ENCODE results near the gene DIAPH2.
"Not testable (repeated sequence)": the region's sequence is repeated elsewhere in the genome, so short reads cannot be mapped to it uniquely, and the experiment has no call there.

The DIAPH2 gene

DNA sequence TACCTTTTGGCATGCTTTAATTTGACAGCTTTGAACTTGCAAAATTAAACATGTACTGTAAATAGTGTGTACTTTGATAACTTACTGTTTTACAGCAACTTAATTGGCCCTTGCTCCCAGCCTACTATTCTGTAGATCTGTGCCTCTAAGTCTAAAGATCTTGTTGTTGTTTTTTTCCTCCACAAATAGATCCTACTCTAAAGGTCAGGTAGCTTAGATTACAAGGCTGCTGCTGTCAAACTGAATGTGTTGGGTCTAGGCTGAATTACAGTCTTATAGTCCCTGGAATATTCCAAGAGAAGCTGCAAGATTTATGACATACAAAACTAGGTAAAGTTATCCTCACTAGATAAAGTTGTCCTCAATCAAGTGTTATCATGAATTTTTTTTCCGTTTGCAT, 18.7 kb downstream of the DIAPH2 start:
- Mint-ChIP-seq H3K4me3 (no peak overlapping the region), H3K27ac (no peak overlapping the region), H3K36me3 (peaks cover 10% of the 10 kb centered on the region), H3K4me1 (no peaks in the 10 kb centered on the region), H3K9me3 (no peaks in the 10 kb centered on the region), H3K27me3 (no peaks in the 10 kb centered on the region)
- no peak for DNase-seq
- CTCF ChIA-PET = no interaction called here

DNA sequence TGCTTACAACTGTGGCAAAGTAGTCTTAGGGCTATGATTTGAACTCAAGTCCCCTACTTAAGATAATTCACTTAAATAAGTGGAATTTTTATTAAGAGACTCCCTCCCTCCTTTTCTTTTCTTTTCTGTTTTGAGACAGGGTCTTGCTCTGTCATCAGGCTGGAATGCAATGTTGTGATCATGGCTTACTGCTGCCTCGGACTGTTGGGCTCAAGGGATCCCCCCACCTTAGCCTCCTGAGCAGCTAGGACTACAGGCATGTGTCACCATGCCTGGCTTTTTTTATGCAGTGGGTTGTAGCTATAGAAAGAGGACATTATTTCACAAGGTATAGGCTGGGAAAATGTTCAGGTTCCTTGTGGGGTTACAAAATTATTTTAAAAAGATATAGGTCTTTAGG, 19.2 kb downstream of the DIAPH2 start:
- Mint-ChIP-seq H3K36me3 (peaks cover 10% of the 10 kb centered on the region), H3K9me3 (no peaks in the 10 kb centered on the region), H3K27ac (no peak overlapping the region), H3K4me1 (no peaks in the 10 kb centered on the region), H3K27me3 (no peaks in the 10 kb centered on the region), H3K4me3 (no peak overlapping the region)
- DNase-seq = no peak
- CTCF ChIA-PET = no interaction called here

DNA sequence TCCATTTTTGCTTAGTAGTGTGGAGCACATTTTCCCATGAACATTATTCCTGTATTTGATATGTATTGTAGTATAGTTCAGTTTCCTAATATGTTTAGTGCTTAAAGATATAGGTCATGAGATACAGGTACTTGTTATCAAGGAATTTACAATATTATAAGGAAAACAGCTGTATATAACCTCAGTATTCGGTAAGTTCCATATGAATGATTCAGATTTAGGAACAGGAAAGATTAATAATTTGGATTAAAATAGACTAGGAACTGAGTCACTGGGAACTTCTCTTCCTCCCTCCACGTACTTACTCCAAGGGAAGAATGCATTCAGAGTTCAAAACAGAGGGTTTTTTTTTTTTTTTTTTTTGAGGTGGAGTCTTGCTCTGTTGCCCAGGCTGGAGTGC, 20.0 kb downstream of the DIAPH2 start:
- no peaks in the 10 kb centered on the region for H3K4me1 Mint-ChIP-seq
- no peak overlapping the region for H3K27ac Mint-ChIP-seq
- H3K36me3 Mint-ChIP-seq = peaks cover 9% of the 10 kb centered on the region
- no peaks in the 10 kb centered on the region for H3K9me3 Mint-ChIP-seq
- CTCF ChIA-PET = no interaction called here
- H3K4me3 Mint-ChIP-seq = no peak overlapping the region
- DNase-seq = no peak
- no peaks in the 10 kb centered on the region for H3K27me3 Mint-ChIP-seq

DNA sequence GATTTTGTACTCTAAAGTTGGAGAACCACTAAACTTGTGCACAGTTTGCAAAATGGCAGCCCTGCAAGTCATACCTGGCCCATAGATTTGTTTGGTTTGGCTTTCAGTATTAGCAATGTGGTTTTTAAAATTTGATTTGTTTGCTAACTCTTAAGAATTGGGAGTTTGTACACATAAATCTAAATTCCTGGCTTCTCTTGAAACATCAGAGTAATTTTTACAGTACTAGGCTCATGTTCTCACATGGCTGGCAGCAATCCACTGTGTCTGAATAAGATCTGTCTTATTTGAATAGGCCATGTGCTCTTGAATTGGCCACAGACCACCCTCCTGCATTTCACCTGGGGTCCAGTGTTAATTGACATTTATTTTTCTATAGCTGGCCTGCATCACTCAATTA, 21.3 kb downstream of the DIAPH2 start:
- Mint-ChIP-seq H3K4me3 (no peak overlapping the region), H3K27me3 (no peaks in the 10 kb centered on the region), H3K4me1 (no peaks in the 10 kb centered on the region), H3K27ac (no peak overlapping the region), H3K9me3 (no peaks in the 10 kb centered on the region), H3K36me3 (peaks cover 4% of the 10 kb centered on the region)
- DNase-seq = no peak
- CTCF ChIA-PET = no interaction called here

DNA sequence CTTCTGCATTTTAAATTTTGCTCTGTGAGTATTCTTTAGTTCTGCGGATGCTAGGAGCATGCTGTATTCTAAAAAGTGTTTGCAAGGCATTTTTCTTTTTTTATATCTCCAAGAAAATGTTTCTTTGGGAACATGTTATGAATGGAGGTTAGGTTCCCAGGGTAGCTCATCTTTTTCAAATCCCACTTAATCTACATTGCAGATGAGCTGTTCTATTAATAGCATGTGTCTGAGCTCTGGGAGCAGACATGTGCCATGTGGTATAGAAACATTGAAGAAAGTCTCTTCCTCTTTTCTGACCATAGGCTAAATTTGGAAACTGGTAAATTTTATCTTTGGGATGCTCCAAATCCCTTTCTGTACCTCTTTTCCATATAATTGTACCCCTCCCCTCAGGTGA, 23.2 kb downstream of the DIAPH2 start:
- Mint-ChIP-seq H3K27ac (no peak overlapping the region), H3K9me3 (no peaks in the 10 kb centered on the region), H3K4me1 (no peaks in the 10 kb centered on the region), H3K27me3 (no peaks in the 10 kb centered on the region), H3K4me3 (no peak overlapping the region), H3K36me3 (peaks cover 2% of the 10 kb centered on the region)
- CTCF ChIA-PET = no interaction called here
- DNase-seq = no peak

DNA sequence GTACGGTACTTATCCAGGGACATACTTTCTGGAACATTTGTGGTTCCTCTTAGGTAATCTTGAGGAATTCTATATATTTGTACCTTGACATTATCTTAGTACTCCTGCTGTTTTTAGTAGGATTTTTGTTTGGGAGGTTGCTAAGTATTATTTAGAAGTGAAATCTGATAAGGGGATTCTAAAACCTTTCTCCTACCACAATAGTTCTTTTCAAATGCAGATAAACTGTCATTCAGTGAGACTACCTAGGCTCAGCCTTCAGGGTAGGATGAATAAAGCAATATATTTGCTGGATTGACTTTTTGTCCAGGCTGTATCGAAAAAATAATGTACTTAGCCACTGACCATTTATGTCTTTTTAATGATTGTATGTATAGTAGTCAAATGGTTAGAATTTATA, 25.4 kb downstream of the DIAPH2 start:
- Mint-ChIP-seq H3K27me3 (no peaks in the 10 kb centered on the region), H3K27ac (no peak overlapping the region)
- no peak for DNase-seq

DNA sequence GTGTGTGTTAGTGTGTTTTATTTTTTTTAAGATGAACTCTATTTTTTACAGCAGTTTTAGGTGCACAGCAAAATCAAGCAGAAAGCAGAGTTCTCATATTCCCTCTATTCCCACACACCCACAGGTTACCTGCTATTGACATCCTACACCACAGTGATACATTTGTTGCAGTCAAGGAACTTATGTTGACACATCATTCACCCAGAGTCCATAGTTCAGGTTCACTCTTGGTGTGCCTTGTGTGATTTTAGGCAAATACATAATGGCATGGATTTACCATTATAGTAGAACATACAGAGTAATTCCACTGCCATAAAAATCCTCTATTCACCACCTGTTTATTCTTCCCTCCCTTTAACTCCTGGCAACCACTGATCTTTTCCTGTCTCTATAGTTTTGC, 28.7 kb downstream of the DIAPH2 start:
- DNase-seq = no peak
- Mint-ChIP-seq H3K36me3 (peaks cover 1% of the 10 kb centered on the region), H3K4me1 (no peaks in the 10 kb centered on the region), H3K27me3 (no peaks in the 10 kb centered on the region), H3K4me3 (no peak overlapping the region), H3K27ac (no peak overlapping the region), H3K9me3 (no peaks in the 10 kb centered on the region)
- CTCF ChIA-PET = no interaction called here

More for the DNA sequence above, 25.4 kb downstream of the DIAPH2 start:
- H3K4me1 Mint-ChIP-seq = no peaks in the 10 kb centered on the region
- CTCF ChIA-PET = no interaction called here
- no peak overlapping the region for H3K4me3 Mint-ChIP-seq
- H3K9me3 Mint-ChIP-seq = no peaks in the 10 kb centered on the region
- H3K36me3 Mint-ChIP-seq = peaks cover 1% of the 10 kb centered on the region

DNA sequence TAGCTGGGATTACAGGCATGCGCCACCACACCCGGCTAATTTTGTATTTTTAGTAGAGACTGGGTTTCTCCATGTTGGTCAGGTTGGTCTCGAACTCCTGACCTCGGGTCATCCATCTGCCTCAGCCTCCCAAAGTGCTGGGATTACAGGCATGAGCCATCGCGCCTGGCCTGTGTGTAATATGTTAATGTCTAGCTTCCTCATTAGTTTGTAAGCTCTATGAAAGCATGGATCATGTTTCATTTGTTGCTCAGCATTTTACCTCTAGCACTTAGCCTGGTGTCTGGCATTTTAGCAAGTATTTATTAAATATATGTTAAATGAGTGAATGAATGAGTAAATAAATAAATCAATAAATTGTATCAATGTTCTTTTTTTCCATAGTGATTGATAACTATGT, 29.8 kb downstream of the DIAPH2 start:
- DNase-seq, H3K4me1 Mint-ChIP-seq, H3K27ac Mint-ChIP-seq, H3K27me3 Mint-ChIP-seq, CTCF ChIA-PET, H3K36me3 Mint-ChIP-seq, H3K4me3 Mint-ChIP-seq, H3K9me3 Mint-ChIP-seq: not testable (repeated sequence)

DNA sequence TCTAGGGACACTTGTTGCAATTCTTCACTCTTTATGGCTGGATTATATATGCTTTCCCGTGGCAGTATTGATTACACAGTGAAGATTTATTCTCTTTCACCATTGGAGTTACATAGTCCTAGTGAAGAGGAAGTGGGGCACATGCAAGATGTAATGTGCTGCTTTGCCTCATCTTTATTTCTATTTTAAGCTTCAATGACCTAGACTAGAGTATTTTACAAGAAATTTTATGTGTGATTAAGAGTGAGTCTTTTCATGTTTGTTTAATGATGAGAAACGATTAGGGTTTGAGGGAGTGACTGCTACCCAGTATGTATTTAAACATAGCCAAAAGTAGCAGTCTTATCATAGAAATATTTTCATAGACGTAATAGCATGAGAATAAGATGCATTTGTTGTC, 30.8 kb downstream of the DIAPH2 start:
- H3K27me3 Mint-ChIP-seq = no peaks in the 10 kb centered on the region
- peaks cover 1% of the 10 kb centered on the region for H3K9me3 Mint-ChIP-seq
- CTCF ChIA-PET = no interaction called here
- H3K36me3 Mint-ChIP-seq = peaks cover 5% of the 10 kb centered on the region
- no peaks in the 10 kb centered on the region for H3K4me1 Mint-ChIP-seq
- H3K27ac Mint-ChIP-seq = no peak overlapping the region
- DNase-seq = no peak
- no peak overlapping the region for H3K4me3 Mint-ChIP-seq

DNA sequence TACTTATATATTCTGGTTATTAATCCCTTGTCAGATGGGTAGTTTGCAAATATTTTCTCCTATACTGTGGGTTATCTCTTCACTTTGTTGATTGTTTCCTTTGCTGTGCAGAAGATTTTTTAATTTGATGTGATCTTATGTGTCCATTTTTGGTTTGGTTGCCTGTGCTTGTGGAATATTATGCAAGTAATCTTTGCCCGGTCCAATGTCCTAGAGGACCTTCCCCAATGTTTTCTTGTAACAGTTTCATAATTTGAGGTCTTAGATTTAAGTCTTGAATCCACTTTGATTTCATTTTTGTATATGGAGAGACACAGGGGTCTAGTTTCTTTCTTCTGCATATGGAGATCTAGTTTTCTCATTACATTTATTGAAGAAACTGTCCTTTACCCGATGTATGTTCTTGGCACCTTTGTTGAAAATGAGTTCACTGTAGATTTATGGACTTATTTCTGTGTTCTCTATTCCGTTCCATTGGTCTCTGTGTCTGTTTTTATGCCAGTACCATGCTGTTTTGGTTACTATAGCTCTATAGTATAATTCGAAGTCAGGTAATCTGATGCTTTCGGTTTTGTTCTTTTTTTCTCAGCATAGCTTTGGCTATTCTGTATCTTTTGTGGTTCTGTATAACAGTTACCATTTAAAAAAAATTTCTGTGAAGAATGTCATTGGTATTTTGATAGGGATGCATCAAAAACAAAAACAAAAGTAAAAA, 34.7 kb downstream of the DIAPH2 start:
- peaks cover 1% of the 10 kb centered on the region for H3K9me3 Mint-ChIP-seq
- no peak overlapping the region for H3K27ac Mint-ChIP-seq
- peaks cover 3% of the 10 kb centered on the region for H3K36me3 Mint-ChIP-seq
- CTCF ChIA-PET = no interaction called here
- H3K4me1 Mint-ChIP-seq = no peaks in the 10 kb centered on the region
- H3K4me3 Mint-ChIP-seq = no peak overlapping the region
- no peak for DNase-seq
- no peaks in the 10 kb centered on the region for H3K27me3 Mint-ChIP-seq

DNA sequence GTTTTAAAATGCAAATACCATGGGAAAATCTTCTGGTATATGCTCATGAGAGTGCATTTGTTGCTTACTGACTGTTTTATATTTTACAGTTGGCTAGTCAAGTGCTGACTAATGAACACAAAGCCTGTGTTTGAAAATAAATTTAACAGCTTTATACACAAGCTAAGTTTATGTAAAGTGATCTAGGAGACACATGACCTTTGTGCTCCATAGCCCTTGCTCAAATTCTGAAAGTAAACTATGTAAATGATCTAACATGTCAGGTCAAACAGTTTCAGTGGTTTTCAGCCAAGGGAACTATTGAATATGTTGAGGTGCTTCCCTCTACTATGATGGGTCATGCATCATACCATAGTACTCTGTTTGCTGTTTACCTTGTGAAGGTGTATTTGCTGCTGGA, 36.7 kb downstream of the DIAPH2 start:
- H3K36me3 Mint-ChIP-seq = peaks cover 3% of the 10 kb centered on the region
- CTCF ChIA-PET = no interaction called here
- H3K9me3 Mint-ChIP-seq = peaks cover 1% of the 10 kb centered on the region
- no peak for DNase-seq
- no peak overlapping the region for H3K4me3 Mint-ChIP-seq
- no peak overlapping the region for H3K27ac Mint-ChIP-seq
- H3K27me3 Mint-ChIP-seq = no peaks in the 10 kb centered on the region
- no peaks in the 10 kb centered on the region for H3K4me1 Mint-ChIP-seq

DNA sequence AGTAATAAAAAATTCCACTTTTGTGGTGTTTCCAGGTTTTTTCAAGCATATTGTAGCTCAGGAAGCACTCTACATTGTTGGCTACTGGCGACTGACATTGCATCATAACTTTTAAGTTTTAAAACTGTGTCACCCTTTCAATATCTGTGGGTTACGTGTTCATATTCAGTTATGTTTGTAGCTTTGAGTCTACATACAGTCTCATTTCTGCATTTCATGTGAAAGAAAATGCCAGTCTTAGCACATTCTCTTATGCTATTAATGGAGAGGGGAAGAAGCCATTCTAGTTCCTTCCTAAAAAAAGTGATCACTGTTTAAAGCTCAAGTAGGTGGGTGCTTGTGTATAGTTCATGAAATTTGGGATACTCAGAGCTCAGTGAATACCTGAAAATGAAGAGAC, 38.1 kb downstream of the DIAPH2 start:
- no peak for DNase-seq
- H3K4me1 Mint-ChIP-seq = no peaks in the 10 kb centered on the region
- no peak overlapping the region for H3K4me3 Mint-ChIP-seq
- no peaks in the 10 kb centered on the region for H3K27me3 Mint-ChIP-seq
- peaks cover 1% of the 10 kb centered on the region for H3K9me3 Mint-ChIP-seq
- H3K27ac Mint-ChIP-seq = no peak overlapping the region
- H3K36me3 Mint-ChIP-seq = peaks cover 3% of the 10 kb centered on the region
- CTCF ChIA-PET = no interaction called here

DNA sequence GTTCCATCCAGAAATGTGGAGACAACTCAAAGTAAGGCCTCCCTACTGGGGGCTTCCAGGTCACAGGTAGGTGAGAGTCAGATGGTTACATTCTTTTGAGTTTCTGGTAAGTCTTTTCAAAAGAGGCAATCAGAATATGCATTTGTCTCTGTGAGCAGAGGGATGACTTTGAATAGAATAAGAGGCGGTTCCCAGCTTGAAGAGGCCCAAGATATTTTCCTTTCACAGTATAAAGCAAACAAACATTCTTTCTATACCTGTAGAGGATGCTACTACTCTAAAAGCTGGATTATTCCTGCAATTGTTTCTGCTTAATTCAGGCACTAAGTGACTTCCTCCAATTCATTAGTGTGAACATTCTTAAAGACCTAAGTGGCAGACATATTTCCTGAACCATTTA, 44.4 kb downstream of the DIAPH2 start:
- DNase-seq = no peak
- H3K27me3 Mint-ChIP-seq = no peaks in the 10 kb centered on the region
- H3K36me3 Mint-ChIP-seq = peaks cover 2% of the 10 kb centered on the region
- no peak overlapping the region for H3K4me3 Mint-ChIP-seq
- H3K27ac Mint-ChIP-seq = no peak overlapping the region
- no peaks in the 10 kb centered on the region for H3K9me3 Mint-ChIP-seq
- CTCF ChIA-PET = no interaction called here
- no peaks in the 10 kb centered on the region for H3K4me1 Mint-ChIP-seq

DNA sequence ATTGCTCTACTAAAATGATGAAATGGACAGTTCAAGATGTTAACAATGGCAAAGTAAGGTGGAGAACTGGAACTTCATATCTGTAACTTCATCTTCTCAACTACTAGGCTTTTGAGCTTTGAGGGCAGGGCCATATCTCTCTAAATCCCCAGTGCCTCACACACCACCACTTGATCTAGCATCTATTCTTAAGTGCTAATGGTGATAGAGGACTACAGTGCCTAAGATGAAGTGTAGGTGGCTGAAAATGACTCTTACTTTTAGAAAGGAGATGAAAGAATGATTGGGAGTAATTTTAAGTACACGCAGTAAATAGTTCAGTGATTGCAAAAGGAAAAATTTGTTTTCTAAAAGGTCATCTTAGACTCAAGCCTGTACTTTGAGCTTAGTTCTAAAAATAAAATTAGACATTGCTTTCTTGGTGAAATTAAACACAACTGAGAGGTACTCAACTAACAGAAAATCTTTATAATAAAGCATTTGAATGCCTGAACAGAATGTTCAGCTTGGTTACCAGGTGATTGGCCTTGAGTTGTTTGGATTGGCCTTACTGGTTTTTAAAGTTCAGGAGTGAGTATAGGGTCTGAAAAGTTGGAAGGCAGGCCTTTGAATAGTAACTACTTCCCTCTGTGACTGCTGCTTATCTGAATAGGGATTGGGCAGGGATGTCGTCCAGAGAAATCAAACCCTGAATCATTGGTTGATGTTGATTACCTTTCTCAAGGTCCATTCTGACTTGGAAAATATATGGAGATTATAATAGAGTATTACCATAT, 45.4 kb downstream of the DIAPH2 start:
- H3K4me3 Mint-ChIP-seq = no peak overlapping the region
- no peaks in the 10 kb centered on the region for H3K4me1 Mint-ChIP-seq
- DNase-seq = no peak
- CTCF ChIA-PET = no interaction called here
- H3K9me3 Mint-ChIP-seq = no peaks in the 10 kb centered on the region
- H3K27ac Mint-ChIP-seq = no peak overlapping the region
- peaks cover 2% of the 10 kb centered on the region for H3K36me3 Mint-ChIP-seq
- H3K27me3 Mint-ChIP-seq = no peaks in the 10 kb centered on the region

DNA sequence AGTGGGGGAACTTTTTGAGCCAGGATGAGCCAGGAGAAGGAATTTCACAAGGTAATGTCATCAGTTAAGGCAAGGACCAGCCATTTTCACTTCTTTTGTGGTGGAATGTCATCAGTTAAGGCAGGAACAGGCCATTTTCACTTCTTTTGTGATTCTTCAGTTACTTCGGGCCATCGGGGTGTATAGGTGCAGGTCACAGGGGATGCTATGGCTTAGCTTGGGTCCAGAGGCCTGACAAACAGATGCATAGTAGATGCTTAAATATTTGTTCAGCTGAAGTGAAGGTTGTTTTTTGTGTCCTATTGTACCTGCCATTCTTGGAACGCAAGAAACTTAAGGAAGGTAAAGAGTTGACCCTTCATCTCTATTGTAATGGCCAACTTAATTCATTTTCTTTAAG, 46.4 kb downstream of the DIAPH2 start:
- H3K4me3 Mint-ChIP-seq, H3K27ac Mint-ChIP-seq, CTCF ChIA-PET, H3K9me3 Mint-ChIP-seq, H3K4me1 Mint-ChIP-seq, H3K27me3 Mint-ChIP-seq, H3K36me3 Mint-ChIP-seq, DNase-seq: not testable (repeated sequence)

All from activated naive CD4-positive, alpha-beta T cell treated with anti-CD3 and anti-CD28 coated beads, Interleukin-2, amount 10 ng/mL, durations not matched to agents 7 days and 5 days (primary cell).